PC-3 (cell line): ENCODE measurements around the gene TSPEAR. TPM values are rescaled to one million over a fixed set of nuclear protein-coding genes. Genes with fewer than 3 reads are reported as not detected.
A peak's percentile ranks its signal among the peaks of the same experiment; 100 is the strongest.
"Not testable (repeated sequence)": the region's sequence is repeated elsewhere in the genome, so short reads cannot be mapped to it uniquely, and the experiment has no call there.

Experiments
- ATAC-seq: fragments of 200-7000 bp; cut with Tn5 transposase; 2 replicates; pipeline ENCODE4 v1.9.1; 2020; ENCODE audit warnings: mild to moderate bottlenecking, moderate library complexity
- BruUV-seq: library from RNA; stranded (reverse); fragments of 400-500 nt; replicated peaks from 2 replicates; lab custom pipeline; 2021; lab: Mats Ljungman, UMichigan
- CTCF ChIA-PET: fragments of 300-600 bp; sonication (Branson Sonifier 250); formaldehyde crosslinking; loops from one replicate; lab custom pipeline; 2022; ENCODE audit warnings: antibody characterized with exemption; lab: Charles Lee
- POLR2A ChIA-PET: fragments of 300-600 bp; sonication (Branson Sonifier 250); formaldehyde crosslinking; loops from one replicate; lab custom pipeline; 2022; ENCODE audit warnings: antibody characterized with exemption; ENCODE audit not compliant: unreplicated experiment; lab: Charles Lee
- DNase-seq: peaks from one replicate; pipeline ENCODE4 v3.0.0-alpha.2; 2015
- H2AFZ ChIP-seq: fragments of 300-600 bp; sonication (generic); 2 replicates; pipeline ENCODE4 v1.6.0; 2016; ENCODE audit warnings: antibody characterized with exemption, low read length
- H3F3A ChIP-seq: fragments of 300-600 bp; sonication (generic); one replicate; pipeline ENCODE4 v1.6.0; 2017; ENCODE audit warnings: antibody characterized with exemption, low read length, control low read depth, mild to moderate bottlenecking; ENCODE audit not compliant: unreplicated experiment
- H3K27ac ChIP-seq: fragments of 300-600 bp; sonication (generic); 2 replicates; pipeline ENCODE4 v1.5.1; 2016; ENCODE audit warnings: mild to moderate bottlenecking, low read length
- H3K27me3 ChIP-seq: fragments of 300-600 bp; sonication (generic); 2 replicates; pipeline ENCODE4 v1.6.1; 2016; ENCODE audit warnings: low read length, mixed read lengths
- H3K36me3 ChIP-seq: fragments of 300-600 bp; sonication (generic); 2 replicates; pipeline ENCODE4 v1.6.1; 2016; ENCODE audit warnings: low read depth, mixed run types, low read length, mixed read lengths
- H3K4me1 ChIP-seq: fragments of 300-600 bp; sonication (generic); 2 replicates; pipeline ENCODE4 v1.5.1; 2016; ENCODE audit warnings: low read length; ENCODE audit not compliant: insufficient read depth
- H3K4me2 ChIP-seq: fragments of 300-600 bp; sonication (generic); 2 replicates; pipeline ENCODE4 v1.6.0; 2016; ENCODE audit warnings: low read length
- H3K4me3 ChIP-seq: fragments of 300-600 bp; sonication (generic); 2 replicates; pipeline ENCODE4 v1.5.1; 2016; ENCODE audit warnings: mild to moderate bottlenecking, low read length, mixed read lengths
- H3K79me2 ChIP-seq: fragments of 300-600 bp; sonication (generic); 2 replicates; pipeline ENCODE4 v1.6.1; 2017; ENCODE audit warnings: low read length, mixed read lengths
- H3K9ac ChIP-seq: fragments of 300-600 bp; sonication (generic); 2 replicates; pipeline ENCODE4 v1.6.0; 2016; ENCODE audit warnings: mild to moderate bottlenecking, low read length
- H3K9me2 ChIP-seq: fragments of 300-600 bp; sonication (generic); replicated peaks from 2 replicates; pipeline ENCODE4 v1.6.1; 2016; ENCODE audit warnings: mixed run types, low read length, mixed read lengths
- H3K9me3 ChIP-seq: fragments of 300-600 bp; sonication (generic); 2 replicates; pipeline ENCODE4 v1.6.1; 2016; ENCODE audit warnings: low read length, mixed read lengths
- H4K20me1 ChIP-seq: fragments of 300-600 bp; sonication (generic); 2 replicates; pipeline ENCODE4 v1.6.1; 2016; ENCODE audit warnings: low read length, mixed read lengths
- CTCF ChIP-seq: fragments of 300-600 bp; sonication (generic); conservative IDR thresholded peaks from 2 replicates; pipeline ENCODE4 v1.5.1; 2017; ENCODE audit warnings: antibody characterized with exemption, low read depth, mild to moderate bottlenecking, low read length
- EZH2 ChIP-seq: fragments of 300-600 bp; sonication (generic); IDR thresholded peaks from one replicate; pipeline ENCODE4 v1.6.1; 2017; ENCODE audit warnings: antibody characterized with exemption, mild to moderate bottlenecking, low read length; ENCODE audit not compliant: unreplicated experiment
- EZH2phosphoT487 ChIP-seq: fragments of 300-600 bp; sonication (generic); IDR thresholded peaks from 2 replicates; pipeline ENCODE4 v1.6.1; 2018; ENCODE audit warnings: mild to moderate bottlenecking, antibody characterized with exemption, low read length, borderline replicate concordance
- intact Hi-C: fragments of 100-400 bp; cut with micrococcal nuclease; formaldehyde crosslinking; loops from 2 replicates; pipeline ENCODE4 v1.9.0; 2023
- total RNA-seq: library from RNA; depleted of rRNA; stranded (reverse); fragments of >200 nt; gene quantifications from 2 replicates; pipeline ENCODE4 v1.2.3, GENCODE V29; 2014

Gene TSPEAR
- total RNA-seq, 1 experiment from 2014 or later = 2.1 TPM

DNA sequence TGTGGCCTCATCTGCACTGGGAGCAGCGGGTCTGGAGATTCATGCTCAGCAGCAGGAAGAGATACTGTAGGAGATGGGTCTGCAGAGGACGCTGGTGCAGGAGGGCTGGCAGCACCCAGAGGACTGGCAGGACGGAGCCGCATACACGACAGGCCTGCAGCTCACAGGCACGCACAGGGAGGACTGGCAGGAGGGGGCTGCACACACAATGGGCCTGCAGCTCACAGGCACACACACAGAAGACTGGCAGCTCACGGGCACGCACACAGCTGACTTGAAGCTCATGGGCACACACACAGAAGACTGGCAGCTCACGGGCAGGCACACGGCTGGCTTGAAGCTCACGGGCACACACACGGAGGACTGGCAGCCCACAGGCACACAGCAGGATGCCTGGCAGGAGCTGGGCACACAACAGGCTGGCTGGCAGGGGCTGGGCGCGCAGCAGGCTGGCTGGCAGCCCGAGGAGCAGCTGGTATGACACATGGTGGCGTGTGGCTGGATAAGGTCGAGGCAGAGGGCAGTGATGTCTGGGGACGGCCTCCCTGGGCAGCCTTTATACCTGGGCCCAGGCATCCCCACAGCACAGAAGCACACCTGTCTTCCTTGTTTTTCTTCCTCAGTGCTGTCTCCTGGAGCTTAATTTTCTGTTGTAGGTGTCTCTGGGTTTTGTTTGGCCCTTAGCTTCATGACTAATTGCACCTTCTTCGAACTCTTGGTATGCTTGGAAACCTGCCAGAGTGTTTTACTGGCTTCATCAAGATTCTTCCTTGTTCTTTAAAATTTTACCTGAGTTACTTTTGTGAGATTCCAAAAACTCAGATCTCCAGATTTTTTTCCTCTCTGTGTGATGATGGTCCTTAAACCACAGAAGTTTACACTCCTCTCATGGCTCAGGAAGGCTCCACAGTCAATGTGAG is 44.7 kb downstream of the TSPEAR start, which contains the start of gene KRTAP12-2:
TSS of gene KRTAP12-2 (minus strand) at position 527 of the 920 bp plus-strand sequence. CDS start at position 486, 41 bp downstream.
- Histone ChIP-seq H3K27me3 (no peaks in the 10 kb centered on the region), H3K9me2 (no peaks in the 10 kb centered on the region), H4K20me1 (no peaks in the 10 kb centered on the region), H3K36me3 (no peaks in the 10 kb centered on the region; the same call in 1 of the 2 replicates), H3K4me2 (no peak within 1 kb of the TSS; the same call in 1 of the 2 replicates), H3K79me2 (no peaks in the 10 kb centered on the region), H3K4me1 (peaks cover 11% of the 10 kb centered on the region; the same call in 1 of the 2 replicates), H3K9me3 (peaks cover 4% of the 10 kb centered on the region; the same call in 1 of the 2 replicates), H3K4me3 (no peak within 1 kb of the TSS), H3F3A (no peaks in the 10 kb centered on the region), H3K27ac (no peak within 1 kb of the TSS), H2AFZ (no peak within 1 kb of the TSS), H3K9ac (no peak within 1 kb of the TSS)
- DNase-seq (peak; percentile 61), ATAC-seq (peak; percentile 71)
- ChIA-PET CTCF (no interaction called here), POLR2A (interaction anchor here (0.6 to 0.7 kb wide), 2 partner anchors 37 to 119 kb away, joined by 3 read pairs; no protein-coding TSS in a partner anchor)
- BruUV-seq = no TSS peak
- no peak for TF ChIP-seq EZH2
- no peak for TF ChIP-seq EZH2phosphoT487
- TF ChIP-seq CTCF = no peak
- intact Hi-C loops = no loop called here

- Histone ChIP-seq H3K4me1 (peaks cover 11% of the 10 kb centered on the region; the same call in 1 of the 2 replicates), H3F3A (no peaks in the 10 kb centered on the region), H3K27ac (no peak overlapping the region), H3K36me3 (no peaks in the 10 kb centered on the region), H3K4me3 (no peak overlapping the region), H3K27me3 (no peaks in the 10 kb centered on the region), H3K4me2 (no peak overlapping the region), H3K9me3 (no peaks in the 10 kb centered on the region), H3K9ac (no peak overlapping the region), H3K9me2 (no peaks in the 10 kb centered on the region), H3K79me2 (no peaks in the 10 kb centered on the region), H2AFZ (no peak overlapping the region), H4K20me1 (no peaks in the 10 kb centered on the region)
- BruUV-seq = no TSS peak
- CTCF ChIA-PET = interaction anchor here (0.7 kb wide), 1 partner anchor 78 kb away, joined by 3 read pairs; no protein-coding TSS in a partner anchor
- intact Hi-C loops = no loop called here
- TF ChIP-seq CTCF (no peak), EZH2phosphoT487 (no peak), EZH2 (no peak)
- POLR2A ChIA-PET = no interaction called here
- ATAC-seq = no peak
- DNase-seq = no peak
These were observed 46.7 kb downstream of the TSPEAR start for GRCh38 chr21:44664691-44665090.

- intact Hi-C loops, H3K4me1 ChIP-seq, H3K36me3 ChIP-seq, H3K9ac ChIP-seq, H3K9me2 ChIP-seq, H2AFZ ChIP-seq, H3K9me3 ChIP-seq, CTCF ChIA-PET, ATAC-seq, POLR2A ChIA-PET, DNase-seq, H3F3A ChIP-seq, H3K4me2 ChIP-seq, H3K27me3 ChIP-seq, H3K27ac ChIP-seq, H3K79me2 ChIP-seq, H3K4me3 ChIP-seq, H4K20me1 ChIP-seq, BruUV-seq: not testable (repeated sequence)
These were observed 49.8 kb downstream of the TSPEAR start for GRCh38 chr21:44661567-44661966.
